AG10803 (cell line): ENCODE data around the gene MARCHF2.

ENCODE experiments used
- DNase-seq: peaks from one replicate; pipeline ENCODE4 v3.0.0; 2010; ENCODE audit warnings: low read depth
- H3K4me3 ChIP-seq: 2 replicates; pipeline ENCODE4 v1.5.1; 2011; ENCODE audit warnings: mild to moderate bottlenecking, low read length, control low read depth
- TF ChIP-seq, protein P1 (sequence below): conservative IDR thresholded peaks from 2 replicates; pipeline ENCODE4 v1.5.1; 2011; ENCODE audit warnings: mild to moderate bottlenecking, low read length, control low read depth, inconsistent platforms

The MARCHF2 gene

DNA sequence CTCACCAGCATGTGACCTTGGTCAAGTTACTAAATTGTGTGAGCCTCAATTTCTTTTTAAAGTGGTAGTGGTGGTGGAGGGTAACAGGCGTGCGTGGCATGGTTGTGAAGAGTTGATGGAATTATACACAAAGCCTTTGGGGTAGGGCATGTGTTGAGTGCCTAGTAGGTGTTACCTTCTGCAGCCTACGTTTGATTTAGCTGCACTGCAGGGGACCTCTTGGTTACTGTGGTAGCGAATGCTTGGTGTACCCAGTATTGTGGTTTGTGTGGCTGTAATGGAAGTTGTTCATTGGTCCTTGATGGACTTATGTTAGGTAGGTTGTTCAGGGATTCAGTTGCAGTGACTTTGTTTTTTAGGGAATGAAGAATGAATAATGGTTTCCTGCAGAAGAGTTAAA is 64.8 kb downstream of the MARCHF2 start:
- H3K4me3 ChIP-seq: no peak overlapping the region
- DNase-seq: no peak
- TF ChIP-seq, protein P1, sequence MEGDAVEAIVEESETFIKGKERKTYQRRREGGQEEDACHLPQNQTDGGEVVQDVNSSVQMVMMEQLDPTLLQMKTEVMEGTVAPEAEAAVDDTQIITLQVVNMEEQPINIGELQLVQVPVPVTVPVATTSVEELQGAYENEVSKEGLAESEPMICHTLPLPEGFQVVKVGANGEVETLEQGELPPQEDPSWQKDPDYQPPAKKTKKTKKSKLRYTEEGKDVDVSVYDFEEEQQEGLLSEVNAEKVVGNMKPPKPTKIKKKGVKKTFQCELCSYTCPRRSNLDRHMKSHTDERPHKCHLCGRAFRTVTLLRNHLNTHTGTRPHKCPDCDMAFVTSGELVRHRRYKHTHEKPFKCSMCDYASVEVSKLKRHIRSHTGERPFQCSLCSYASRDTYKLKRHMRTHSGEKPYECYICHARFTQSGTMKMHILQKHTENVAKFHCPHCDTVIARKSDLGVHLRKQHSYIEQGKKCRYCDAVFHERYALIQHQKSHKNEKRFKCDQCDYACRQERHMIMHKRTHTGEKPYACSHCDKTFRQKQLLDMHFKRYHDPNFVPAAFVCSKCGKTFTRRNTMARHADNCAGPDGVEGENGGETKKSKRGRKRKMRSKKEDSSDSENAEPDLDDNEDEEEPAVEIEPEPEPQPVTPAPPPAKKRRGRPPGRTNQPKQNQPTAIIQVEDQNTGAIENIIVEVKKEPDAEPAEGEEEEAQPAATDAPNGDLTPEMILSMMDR: no peak

DNA sequence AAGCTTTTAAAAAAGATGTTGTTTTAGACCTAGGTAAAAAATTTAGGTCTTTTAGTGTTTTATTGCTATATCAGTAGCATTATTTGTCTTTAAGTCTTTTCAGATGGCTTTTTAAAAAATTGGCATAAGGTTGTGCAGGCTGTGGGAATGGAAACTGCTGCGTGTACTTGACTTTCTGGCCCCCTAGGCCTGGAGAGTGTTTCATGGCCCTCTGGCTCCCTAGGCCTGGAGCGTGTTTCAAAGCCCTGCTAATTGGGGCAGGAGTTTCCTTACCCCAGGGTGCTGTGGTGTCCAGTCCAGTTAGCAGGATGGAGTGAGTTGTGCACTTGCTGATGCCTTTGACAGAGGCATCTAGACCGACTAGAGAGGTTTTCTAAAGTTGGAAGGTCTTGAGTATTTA is 65.5 kb downstream of the MARCHF2 start:
- no peak overlapping the region for H3K4me3 ChIP-seq
- no peak for DNase-seq
- TF ChIP-seq, protein P1: no peak

DNA sequence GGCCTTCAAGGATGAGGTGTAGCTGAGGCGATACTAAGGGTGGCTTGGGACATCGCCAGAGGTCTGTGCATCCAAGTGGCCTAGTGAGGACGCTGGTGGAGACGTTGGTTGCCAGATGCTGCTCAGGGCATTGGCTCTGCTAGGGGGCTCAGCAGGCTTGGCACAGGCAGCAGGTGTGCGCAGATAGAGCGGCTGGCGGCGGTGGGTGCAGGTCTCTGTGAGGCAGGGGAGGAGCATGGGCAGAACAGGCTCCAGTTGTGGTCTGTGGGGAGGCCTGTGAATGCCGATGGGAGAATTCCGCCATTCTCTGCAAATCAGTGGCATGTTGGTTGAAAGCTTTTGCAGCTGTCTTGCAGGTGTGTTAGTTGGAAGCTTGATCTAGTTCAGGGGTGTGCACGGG is 68.1 kb downstream of the MARCHF2 start:
- no peak for DNase-seq
- TF ChIP-seq, protein P1: no peak
- no peak overlapping the region for H3K4me3 ChIP-seq

DNA sequence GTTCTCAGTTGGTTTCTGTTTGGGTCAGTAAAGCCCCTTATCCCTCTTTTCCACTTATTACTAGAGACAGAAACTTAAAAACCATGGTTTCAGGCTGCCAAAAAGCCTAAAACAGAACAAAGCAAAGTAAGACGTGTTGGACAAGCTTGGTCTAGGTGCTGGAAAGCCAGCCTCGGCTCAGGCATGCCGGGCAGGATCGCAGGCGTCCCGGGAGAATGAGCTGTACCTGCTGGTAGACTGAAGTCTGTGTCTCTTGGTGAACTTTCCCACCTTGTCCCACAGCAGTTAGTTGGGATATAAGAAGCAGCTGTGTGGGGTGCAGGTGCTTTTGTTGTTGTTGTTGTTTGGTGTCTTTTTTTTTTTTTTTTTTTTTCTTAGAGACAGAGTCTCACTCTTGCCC is 68.5 kb downstream of the MARCHF2 start:
- TF ChIP-seq, protein P1: no peak
- H3K4me3 ChIP-seq: no peak overlapping the region
- no peak for DNase-seq

DNA sequence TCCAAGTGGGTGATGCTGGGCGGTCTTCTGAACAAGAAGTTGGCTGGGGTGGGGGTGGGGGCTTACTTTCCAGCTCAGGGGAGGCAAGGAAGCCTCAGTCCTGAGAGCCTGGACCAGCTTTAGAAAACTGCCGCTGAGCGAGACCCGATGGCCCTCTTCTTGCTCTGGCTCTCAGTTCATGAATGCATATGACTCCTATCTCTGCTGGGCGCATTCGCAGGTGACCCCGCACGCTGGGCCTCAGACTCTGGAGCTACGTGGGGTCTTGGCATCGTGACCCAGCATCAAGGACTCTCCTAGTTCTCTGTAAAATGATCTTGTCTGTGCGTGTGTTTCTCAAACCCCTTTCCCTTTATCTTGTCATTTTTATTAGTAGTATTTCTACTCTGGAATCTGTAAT is 69.6 kb downstream of the MARCHF2 start:
- DNase-seq: no peak
- TF ChIP-seq, protein P1: no peak
- no peak overlapping the region for H3K4me3 ChIP-seq

DNA sequence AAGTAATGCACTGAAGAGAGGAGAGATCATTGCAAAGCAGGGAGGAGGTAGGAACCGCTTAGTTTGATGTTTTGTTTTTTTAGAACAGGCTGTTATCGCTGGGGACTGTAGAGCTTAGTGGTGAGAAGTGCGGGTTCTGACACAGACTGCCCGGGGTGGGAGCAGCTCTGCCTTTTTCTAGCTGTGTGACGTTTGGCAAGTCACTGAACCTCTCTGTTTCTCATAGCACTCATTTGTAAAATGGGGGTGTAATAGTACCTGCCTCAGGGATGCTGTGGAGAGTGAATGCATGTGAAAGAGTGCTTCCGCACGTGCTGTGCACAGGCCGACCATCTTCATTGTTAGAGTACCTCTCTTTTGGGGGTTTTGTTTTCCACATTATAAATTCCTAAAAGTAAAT is 70.1 kb downstream of the MARCHF2 start:
- TF ChIP-seq, protein P1: no peak
- DNase-seq: no peak
- no peak overlapping the region for H3K4me3 ChIP-seq

DNA sequence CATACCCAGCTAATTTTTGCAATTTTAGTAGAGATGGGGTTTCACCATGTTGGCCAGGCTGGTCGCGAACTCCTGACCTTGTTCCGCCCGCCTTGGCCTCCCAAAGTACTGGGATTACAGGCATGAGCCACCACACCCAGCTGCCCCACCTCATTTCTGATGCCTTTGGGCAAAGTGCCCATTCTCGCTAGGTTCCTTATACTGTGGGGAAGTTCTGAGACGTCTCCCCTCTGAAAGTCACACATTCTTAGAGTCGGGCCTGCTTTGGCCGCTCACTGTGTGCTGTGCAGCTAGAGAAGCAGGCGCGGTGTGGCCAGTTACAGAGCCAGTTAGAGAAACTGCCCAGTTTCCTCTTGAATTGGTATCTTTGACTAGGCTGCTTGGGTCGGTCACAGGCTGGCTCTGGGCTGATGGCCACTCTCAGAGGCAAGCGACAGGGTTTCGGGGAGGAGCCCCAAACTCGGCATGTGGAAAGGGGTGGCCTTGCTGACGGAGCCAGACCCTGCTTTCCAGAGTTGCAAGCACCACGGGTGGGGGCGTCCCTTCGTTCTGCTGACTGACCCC is 71.3 kb downstream of the MARCHF2 start:
- TF ChIP-seq, protein P1: no peak
- no peak overlapping the region for H3K4me3 ChIP-seq
- DNase-seq: no peak
